CD4-positive, alpha-beta T cell (primary cell): ENCODE measurements around the gene ST6GAL2. TPM values are rescaled to one million over a fixed set of nuclear protein-coding genes. Genes with fewer than 3 reads are reported as not detected.

Source experiments
- ATAC-seq: fragments of 200-7000 bp; cut with Tn5 transposase; one replicate; pipeline ENCODE4 v1.10.0; 2022; ENCODE audit warnings: mild to moderate bottlenecking; ENCODE audit not compliant: poor library complexity
- CTCF ChIA-PET: fragments of 350-600 bp; sonication (Branson Sonifier 250); formaldehyde crosslinking; loops from one replicate; lab custom pipeline; 2021; ENCODE audit warnings: antibody characterized with exemption, inconsistent platforms; lab: Charles Lee
- POLR2A ChIA-PET: fragments of 350-600 bp; sonication (Branson Sonifier 250); formaldehyde crosslinking; loops from one replicate; lab custom pipeline; 2021; ENCODE audit warnings: antibody characterized with exemption, inconsistent platforms; lab: Charles Lee
- DNase-seq, 14 experiments: peaks; one replicate each; pipeline ENCODE4 v3.0.0-alpha.2; 2013 to 2020; ENCODE audit warnings: mixed read lengths in 2 of 14
- H3K27ac ChIP-seq, 2 donors: one replicate each; pipeline versions ENCODE4 v1.5.1 to v1.7.0; 2013; ENCODE audit warnings: low read length in 2 of 2, low read depth in 1 of 2, mild to moderate bottlenecking in 1 of 2
- H3K27me3 ChIP-seq, 2 experiments: 1 replicate in 1 of 2; 2 replicates in 1 of 2; pipeline versions ENCODE4 v1.6.1 to v1.7.0; 2013; ENCODE audit warnings: low read length in 2 of 2, control low read depth in 1 of 2, mild to moderate bottlenecking in 1 of 2, moderate library complexity in 1 of 2; ENCODE audit not compliant: insufficient read depth in 2 of 2, control insufficient read depth in 1 of 2
- H3K36me3 ChIP-seq: one replicate; pipeline ENCODE4 v1.6.1; 2013; ENCODE audit warnings: low read length, control low read depth; ENCODE audit not compliant: insufficient read depth
- H3K4me1 ChIP-seq: one replicate; pipeline ENCODE4 v1.6.1; 2013; ENCODE audit warnings: low read length, control low read depth; ENCODE audit not compliant: insufficient read depth
- H3K4me3 ChIP-seq: one replicate; pipeline ENCODE4 v1.5.1; 2013; ENCODE audit warnings: mild to moderate bottlenecking, low read length, moderate library complexity
- H3K9me3 ChIP-seq, 2 experiments: 1 replicate in 1 of 2; 2 replicates in 1 of 2; pipeline versions ENCODE4 v1.6.1 to v1.7.0; 2013; ENCODE audit warnings: low read length in 2 of 2, mild to moderate bottlenecking in 2 of 2, control low read depth in 1 of 2, moderate library complexity in 1 of 2; ENCODE audit not compliant: control insufficient read depth in 1 of 2, insufficient read depth in 1 of 2
- H3K27ac Mint-ChIP-seq: one replicate; pipeline ENCODE4 v1.8.0; 2020; ENCODE audit warnings: mixed read lengths
- H3K27me3 Mint-ChIP-seq: one replicate; pipeline ENCODE4 v1.8.0; 2021; ENCODE audit warnings: mixed read lengths
- H3K36me3 Mint-ChIP-seq: one replicate; pipeline ENCODE4 v1.8.0; 2021; ENCODE audit warnings: low read depth, mixed read lengths
- H3K4me1 Mint-ChIP-seq: one replicate; pipeline ENCODE4 v1.8.0; 2021; ENCODE audit warnings: low read depth, mixed read lengths
- H3K4me3 Mint-ChIP-seq: one replicate; pipeline ENCODE4 v1.8.0; 2020; ENCODE audit warnings: mild to moderate bottlenecking, mixed read lengths
- H3K9me3 Mint-ChIP-seq: one replicate; pipeline ENCODE4 v1.8.0; 2020; ENCODE audit warnings: mixed read lengths
- CTCF ChIP-seq: fragments of 200-600 bp; IDR thresholded peaks from one replicate; pipeline ENCODE4 v1.8.0; 2022; ENCODE audit warnings: antibody characterized with exemption, mild to moderate bottlenecking
- intact Hi-C, 2 experiments: fragments of 100-400 bp; cut with DNase I in 1 of 2; cut with micrococcal nuclease in 1 of 2; formaldehyde crosslinking; loops; one replicate each; pipeline versions ENCODE4 v1.15.1 to v1.9.0; 2023 to 2025; cut with DNase I, micrococcal nuclease
- total RNA-seq, 174 experiments: library from RNA in 2 of 174; stranded (reverse) in 2 of 174; gene quantifications; one replicate each; pipeline ENCODE4 v1.2.3 and lab custom pipeline; 2021 to 2026

Gene ST6GAL2
- total RNA-seq, 2 experiments from 2014 or later, result not detected

- Histone ChIP-seq H3K4me1 (no peaks in the 10 kb centered on the region), H3K27ac (no peak overlapping the region), H3K27me3 (no peaks in the 10 kb centered on the region), H3K4me3 (no peak overlapping the region), H3K9me3 (peaks cover 0 to 5% of the 10 kb centered on the region in 2 experiments), H3K36me3 (no peaks in the 10 kb centered on the region)
- CTCF ChIA-PET, result no interaction called here
- Mint-ChIP-seq H3K27ac (no peak overlapping the region), H3K36me3 (no peaks in the 10 kb centered on the region), H3K4me1 (no peaks in the 10 kb centered on the region), H3K9me3 (no peaks in the 10 kb centered on the region), H3K27me3 (no peaks in the 10 kb centered on the region), H3K4me3 (no peak overlapping the region)
- no peak for TF ChIP-seq CTCF
- intact Hi-C loops, result no loop called here
- ATAC-seq (no peak), DNase-seq (no peak)
- POLR2A ChIA-PET, result no interaction called here
These were observed 16.3 kb downstream of the ST6GAL2 start for GRCh38 chr2:106869512-106870275.

GRCh38 chr2:106868275-106868674, 17.7 kb downstream of the ST6GAL2 start:
- intact Hi-C loops, result no loop called here
- DNase-seq (no peak), ATAC-seq (no peak)
- H3K27me3 Mint-ChIP-seq, result peaks cover 5% of the 10 kb centered on the region
- Histone ChIP-seq H3K4me1 (no peaks in the 10 kb centered on the region), H3K36me3 (no peaks in the 10 kb centered on the region), H3K4me3 (no peak overlapping the region), H3K27me3 (no peaks in the 10 kb centered on the region), H3K9me3 (peaks cover 0 to 5% of the 10 kb centered on the region in 2 experiments), H3K27ac (no peak overlapping the region)
- H3K27ac Mint-ChIP-seq, result no peak overlapping the region
- no peak for TF ChIP-seq CTCF
- POLR2A ChIA-PET, result no interaction called here
- H3K36me3 Mint-ChIP-seq, result no peaks in the 10 kb centered on the region
- CTCF ChIA-PET, result no interaction called here
- no peaks in the 10 kb centered on the region for H3K9me3 Mint-ChIP-seq
- no peak overlapping the region for H3K4me3 Mint-ChIP-seq
- no peaks in the 10 kb centered on the region for H3K4me1 Mint-ChIP-seq

GRCh38 chr2:106867196-106867953, 18.6 kb downstream of the ST6GAL2 start:
- no peaks in the 10 kb centered on the region for H3K36me3 Mint-ChIP-seq
- no peaks in the 10 kb centered on the region for H3K4me1 Mint-ChIP-seq

More at GRCh38 chr2:106867196-106867953, 18.6 kb downstream of the ST6GAL2 start:
- CTCF ChIA-PET, result no interaction called here
- Histone ChIP-seq H3K9me3 (peaks cover 0 to 5% of the 10 kb centered on the region in 2 experiments), H3K4me3 (no peak overlapping the region), H3K4me1 (no peaks in the 10 kb centered on the region), H3K36me3 (no peaks in the 10 kb centered on the region), H3K27ac (no peak overlapping the region), H3K27me3 (no peaks in the 10 kb centered on the region)
- Mint-ChIP-seq H3K9me3 (no peaks in the 10 kb centered on the region), H3K27ac (no peak overlapping the region), H3K27me3 (peaks cover 5% of the 10 kb centered on the region), H3K4me3 (no peak overlapping the region)
- POLR2A ChIA-PET, result no interaction called here
- intact Hi-C loops, result no loop called here
- no peak for ATAC-seq
- DNase-seq, result no peak
- no peak for TF ChIP-seq CTCF
